Kidney capillary endothelial cell (primary cell): ENCODE results near the gene DLG4.

Experiments used
- DNase-seq: peaks from one replicate; pipeline ENCODE4 v3.0.0-alpha.2; 2018; ENCODE audit warnings: low spot score

The DLG4 gene

GRCh38 chr17:7229504-7229903 is 9.9 kb upstream of the DLG4 start:
- DNase-seq: no peak

DNA sequence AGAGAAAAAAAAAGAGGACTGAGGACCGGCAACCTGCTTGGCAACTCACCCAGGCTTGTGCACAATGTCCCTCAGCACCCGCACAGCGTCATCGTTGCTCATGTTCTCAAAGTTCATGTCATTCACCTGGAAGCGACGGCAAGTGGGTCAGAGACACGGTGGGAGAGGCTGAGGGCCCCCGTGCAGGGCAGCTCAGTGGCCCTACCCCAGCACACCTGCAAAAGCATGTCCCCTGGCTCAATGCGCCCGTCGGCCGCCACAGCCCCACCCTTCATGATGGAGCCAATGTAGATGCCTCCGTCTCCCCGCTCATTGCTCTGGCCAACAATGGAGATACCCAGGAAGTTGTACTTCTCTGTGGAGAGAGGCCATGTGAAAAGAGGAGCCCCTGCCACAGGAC is 9.3 kb upstream of the DLG4 start:
- no peak for DNase-seq

GRCh38 chr17:7226721-7227710 is 7.4 kb upstream of the DLG4 start:
- no peak for DNase-seq

GRCh38 chr17:7225711-7226331 is 6.2 kb upstream of the DLG4 start:
- no peak for DNase-seq

DNA sequence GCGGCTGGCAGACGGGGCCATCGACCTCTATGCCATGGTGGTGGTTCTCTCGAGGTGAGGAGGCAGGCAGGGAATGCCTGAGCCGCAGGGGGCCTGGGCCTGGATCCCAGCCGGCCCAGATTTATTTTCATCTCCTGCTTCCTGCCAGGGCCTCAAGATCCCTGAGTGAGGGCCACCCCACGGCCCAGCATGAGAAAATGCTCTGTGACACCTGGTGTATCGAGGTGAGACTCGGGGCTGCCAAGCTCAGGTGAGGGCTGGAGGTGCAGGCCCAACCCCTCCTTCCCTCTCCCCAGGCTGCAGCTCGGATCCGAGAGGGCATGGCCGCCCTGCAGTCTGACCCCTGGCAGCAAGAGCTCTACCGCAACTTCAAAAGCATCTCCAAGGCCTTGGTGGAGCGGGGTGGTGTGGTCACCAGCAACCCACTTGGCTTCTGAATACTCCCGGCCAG is 5.0 kb upstream of the DLG4 start:
- DNase-seq: no peak

DNA sequence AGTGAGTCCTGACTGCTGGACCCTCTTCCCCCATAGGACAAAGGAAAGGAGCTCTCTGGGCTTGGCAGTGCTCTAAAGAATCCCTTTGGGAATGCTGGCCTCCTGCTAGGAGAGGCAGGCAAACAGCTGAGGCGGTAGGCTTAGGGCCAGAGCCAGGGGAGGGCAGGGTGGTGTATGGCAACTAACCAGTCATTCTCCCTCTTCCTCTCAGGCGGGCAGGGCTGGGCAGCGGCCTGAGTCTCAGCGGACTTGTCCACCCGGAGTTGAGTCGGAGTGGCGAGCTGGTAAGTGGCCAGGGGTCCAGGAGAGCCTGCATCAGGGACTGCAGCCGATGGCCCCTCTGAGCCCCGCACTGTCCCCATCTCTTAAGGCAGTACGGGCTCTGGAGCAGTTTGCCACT is 4.5 kb upstream of the DLG4 start:
- no peak for DNase-seq

DNA sequence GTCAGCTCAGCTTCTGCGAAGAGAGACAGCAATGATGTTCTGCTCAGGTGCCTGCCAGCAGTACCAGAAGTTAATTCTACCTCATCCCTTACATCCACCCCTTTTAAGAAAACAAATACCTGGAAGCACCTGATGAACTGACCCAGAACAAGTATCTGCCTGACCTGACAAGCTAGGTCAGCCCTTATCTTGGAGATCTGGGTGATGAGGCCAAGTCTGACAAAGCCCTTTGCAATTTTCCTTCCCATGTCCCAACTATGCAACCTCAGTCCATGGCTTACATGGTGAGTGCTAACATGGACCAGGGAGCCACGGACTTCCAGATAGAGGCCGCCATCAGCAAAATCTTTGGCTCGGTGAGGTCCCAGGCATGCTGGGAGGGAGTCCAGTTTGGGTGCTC is 3.7 kb upstream of the DLG4 start:
- DNase-seq: no peak

GRCh38 chr17:7222972-7223292 is 3.3 kb upstream of the DLG4 start:
- DNase-seq: no peak

DNA sequence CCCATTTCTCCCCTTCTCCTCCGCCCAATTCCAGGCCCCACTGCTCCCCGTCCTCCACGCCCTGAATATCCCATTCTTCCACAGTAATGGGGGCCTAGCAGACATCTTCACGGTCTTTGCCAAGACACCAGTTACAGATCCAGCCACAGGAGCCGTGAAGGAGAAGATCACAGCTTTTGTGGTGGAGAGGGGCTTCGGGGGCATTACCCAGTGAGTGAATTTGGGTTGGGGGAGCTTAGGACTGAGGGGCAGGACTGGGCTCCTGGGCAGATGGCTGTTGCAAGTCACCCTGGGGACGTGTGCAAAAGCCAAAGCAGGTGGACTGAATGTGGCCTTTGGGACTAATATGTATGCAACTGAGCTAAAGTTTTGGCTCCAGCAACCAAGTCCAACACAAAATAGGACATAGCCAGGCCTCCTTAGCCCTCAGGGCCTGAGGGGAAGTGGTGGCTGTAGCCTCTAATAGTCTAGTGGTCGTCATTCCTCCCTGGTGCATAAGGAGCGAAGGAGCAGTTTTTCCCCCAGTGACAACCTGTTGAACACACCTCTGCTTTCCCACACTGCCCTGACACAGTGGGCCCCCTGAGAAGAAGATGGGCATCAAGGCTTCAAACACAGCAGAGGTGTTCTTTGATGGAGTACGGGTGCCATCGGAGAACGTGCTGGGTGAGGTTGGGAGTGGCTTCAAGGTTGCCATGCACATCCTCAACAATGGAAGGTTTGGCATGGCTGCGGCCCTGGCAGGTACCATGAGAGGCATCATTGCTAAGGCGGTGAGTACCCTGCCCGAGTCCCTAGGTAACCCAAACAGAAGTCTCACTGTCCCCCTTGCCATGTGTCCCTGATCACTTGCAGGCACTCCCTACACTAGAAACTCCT is 2.7 kb upstream of the DLG4 start:
- no peak for DNase-seq

DNA sequence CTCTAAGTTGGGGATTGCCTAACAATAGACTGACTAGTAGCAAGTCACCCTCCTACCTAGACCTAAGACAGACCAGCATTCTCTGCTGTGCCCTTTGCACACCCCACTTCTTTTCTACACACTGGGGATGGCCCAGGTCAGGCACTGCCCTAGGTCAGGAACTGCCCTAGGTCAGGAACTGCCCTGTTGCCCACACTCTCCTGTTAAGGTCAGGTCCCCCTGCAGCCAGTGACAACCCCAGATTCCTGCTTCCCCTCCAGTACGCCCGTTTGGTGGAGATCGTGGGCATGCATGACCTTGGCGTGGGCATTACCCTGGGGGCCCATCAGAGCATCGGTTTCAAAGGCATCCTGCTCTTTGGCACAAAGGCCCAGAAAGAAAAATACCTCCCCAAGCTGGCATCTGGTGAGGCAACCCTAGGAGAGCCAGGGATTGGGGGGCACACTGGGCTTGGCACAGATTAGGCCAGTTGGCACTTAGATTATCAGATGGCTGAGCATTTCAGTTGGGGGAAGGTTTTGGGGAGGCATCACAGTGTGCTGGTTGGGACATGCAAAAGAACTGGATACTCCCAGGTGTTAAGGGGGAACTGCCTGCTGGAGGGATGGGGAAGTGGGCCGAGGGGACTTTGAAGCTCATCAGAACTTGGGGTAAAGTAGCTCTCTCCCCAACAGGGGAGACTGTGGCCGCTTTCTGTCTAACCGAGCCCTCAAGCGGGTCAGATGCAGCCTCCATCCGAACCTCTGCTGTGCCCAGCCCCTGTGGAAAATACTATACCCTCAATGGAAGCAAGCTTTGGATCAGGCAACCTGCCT is 1.8 kb upstream of the DLG4 start:
- no peak for DNase-seq

DNA sequence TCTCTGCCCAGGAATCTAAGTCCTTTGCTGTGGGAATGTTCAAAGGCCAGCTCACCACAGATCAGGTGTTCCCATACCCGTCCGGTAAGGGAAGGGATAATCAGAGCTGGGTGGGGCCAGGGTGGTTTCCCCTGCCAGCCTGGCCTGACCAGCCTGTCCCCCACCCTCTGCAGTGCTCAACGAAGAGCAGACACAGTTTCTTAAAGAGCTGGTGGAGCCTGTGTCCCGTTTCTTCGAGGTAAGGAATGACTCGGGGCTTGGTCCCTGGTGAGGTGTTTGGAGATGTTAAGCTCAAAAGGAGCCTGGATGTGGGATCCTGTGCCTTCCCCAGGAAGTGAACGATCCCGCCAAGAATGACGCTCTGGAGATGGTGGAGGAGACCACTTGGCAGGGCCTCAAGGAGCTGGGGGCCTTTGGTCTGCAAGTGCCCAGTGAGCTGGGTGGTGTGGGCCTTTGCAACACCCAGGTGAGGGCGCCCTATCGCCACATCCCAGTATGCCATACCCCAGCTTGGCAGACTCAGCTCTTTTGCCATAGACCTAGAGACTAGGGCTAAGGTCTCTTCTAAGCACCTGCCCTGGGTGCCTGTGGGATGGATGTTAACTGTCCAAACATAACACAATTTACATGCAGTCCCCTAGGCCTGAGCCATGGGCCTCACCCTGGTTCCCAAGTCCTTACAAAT is 1.1 kb upstream of the DLG4 start:
- no peak for DNase-seq

GRCh38 chr17:7219229-7219811 is 316 bp downstream of the DLG4 start:
- no peak for DNase-seq

- DNase-seq: no peak
Observed at GRCh38 chr17:7218758-7219157, 878 bp downstream of the DLG4 start.

GRCh38 chr17:7218166-7218565 is 1.5 kb downstream of the DLG4 start:
- no peak for DNase-seq

DNA sequence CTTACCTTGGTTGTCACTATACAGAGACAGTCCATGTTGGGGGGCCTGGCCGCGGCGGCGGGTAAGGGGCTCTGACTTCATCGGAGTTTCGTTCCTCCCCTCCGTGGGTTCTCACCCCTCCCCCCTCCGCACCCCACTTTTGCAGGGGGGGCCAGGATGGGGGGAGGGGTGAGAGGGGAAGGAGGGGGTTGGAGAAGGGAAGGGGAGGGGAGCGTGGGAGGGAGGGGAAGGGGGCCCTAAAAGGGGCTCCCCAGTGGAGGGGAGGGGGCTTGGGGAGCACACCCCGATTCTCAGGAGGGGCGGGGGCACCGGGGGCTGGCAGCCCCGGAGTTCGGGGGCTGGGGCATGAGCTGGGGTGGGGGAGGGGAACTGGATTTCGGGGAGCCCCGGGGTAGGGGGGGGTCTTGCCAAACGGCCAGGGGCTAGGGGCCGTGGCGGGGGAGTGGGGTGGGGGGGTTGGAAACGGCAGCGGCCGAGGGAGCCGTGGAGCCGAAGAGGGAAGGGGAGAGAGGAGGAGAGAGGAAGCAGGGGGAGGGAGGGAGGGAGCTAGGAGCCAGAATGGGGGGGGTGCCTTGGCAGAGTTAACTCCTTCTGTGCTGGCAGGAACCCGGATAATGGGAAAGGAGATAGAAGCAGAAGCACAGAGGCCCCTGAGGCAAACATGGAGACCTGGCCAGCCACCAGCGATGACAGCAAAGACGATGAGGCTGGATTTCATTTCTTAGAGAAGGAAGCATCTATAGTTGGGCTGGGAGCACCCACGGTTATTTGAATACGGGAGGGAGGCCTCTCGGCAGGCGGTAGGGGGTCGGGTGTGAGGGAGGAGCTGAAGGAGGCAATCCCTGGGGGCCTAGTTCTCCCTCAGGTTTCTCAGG is 2.3 kb downstream of the DLG4 start:
- no peak for DNase-seq

DNA sequence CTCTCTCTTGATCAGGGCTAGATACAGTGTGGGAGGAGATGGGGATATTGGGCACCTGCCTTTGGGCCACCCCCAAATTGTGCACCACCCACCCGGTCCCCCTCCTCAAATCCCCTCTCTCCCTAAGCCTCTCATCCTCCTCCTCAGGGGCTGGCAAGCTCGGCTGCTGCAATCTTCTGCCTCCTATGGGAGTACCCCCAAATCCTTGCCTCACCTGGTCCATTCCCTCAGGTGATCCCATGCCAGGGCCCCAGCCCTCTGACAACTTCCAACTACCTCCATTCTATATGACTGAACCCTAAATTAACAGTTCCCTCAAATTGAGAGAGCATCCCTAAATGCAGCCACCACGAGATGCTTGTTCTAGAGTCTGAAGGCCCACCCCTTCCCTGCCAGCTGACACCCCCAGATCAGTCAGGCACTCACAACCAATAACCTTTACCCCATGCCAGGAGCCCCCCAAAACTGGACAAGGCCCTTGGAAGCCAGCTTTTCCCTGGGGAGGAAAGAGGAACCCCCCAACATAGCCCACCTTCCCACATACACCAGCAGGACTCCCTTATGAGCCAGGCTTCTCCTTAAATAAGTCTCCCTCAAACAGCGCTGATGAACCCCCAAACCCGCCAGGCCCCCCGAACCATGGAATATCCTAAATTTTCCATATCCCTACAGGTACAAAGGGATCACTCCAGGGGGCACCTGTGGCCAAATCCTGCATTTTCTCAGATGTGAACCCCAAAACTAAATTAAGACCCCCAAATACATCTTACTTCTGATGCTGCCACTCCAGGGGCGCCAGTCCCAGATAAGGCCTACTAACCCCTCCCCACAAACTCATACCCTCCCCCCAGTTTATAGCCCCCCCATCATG is 3.2 kb downstream of the DLG4 start:
- no peak for DNase-seq

DNA sequence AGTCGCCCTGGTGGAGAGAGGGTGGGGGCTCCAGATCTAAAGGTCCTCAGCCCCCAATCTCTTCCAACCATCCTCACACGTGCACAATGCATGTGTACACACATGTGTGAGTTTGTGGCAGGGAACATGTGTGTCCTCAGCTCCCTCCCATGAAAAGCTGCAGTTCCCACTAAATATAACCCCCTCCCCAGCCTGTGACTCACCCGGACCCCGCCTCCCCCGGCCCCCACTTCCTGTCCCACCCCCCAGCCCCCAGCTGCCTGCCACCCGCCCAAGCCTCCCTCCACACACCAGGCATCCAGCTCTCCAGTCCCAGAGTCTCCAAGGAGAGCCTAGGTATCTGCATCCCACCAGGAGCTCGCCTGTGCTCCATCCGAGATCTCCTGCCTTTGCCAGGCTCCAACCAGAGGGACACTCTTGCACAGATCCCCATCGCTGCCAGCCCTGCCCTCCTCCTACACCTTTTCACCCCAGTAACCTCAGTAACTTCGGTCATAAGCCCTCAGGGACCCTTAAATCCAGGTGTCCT is 3.9 kb downstream of the DLG4 start:
- no peak for DNase-seq

DNA sequence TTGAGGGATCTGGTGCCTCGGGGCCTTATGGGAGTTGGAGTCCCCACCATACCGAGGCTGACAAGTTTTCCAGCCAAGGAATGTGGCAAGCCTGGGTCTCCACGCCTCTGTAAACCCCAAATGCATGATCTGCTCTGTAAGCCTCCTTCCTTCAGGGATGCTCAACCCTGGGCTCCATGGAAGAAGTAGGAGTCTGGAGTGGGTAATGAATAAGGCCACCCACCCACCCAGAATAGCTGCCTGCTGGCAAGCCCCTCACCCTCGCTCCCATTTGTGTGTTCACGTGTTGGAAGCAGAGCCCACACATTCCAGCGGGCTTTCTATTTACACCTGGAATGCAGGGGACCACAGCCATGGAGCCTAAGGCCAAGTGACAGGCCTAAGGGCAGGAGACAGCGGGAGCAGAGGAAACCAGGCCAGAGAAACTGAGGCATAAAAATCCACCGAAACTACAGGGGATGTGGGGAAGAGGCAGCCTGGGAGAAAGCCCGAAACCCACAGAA is 4.4 kb downstream of the DLG4 start:
- peak; percentile 91 for DNase-seq
